HG03558 (cell line): ENCODE data around the gene MACROD2.

Experiments
- ATAC-seq: cut with Tn5 transposase; IDR thresholded peaks from one replicate; pipeline ENCODE4 v1.9.1; 2021; ENCODE audit warnings: moderate number of reproducible peaks; ENCODE audit not compliant: unreplicated experiment; ENCODE audit errors: extremely low read depth

Gene MACROD2

GRCh38 chr20:15625981-15626380 is 1630.7 kb downstream of the MACROD2 start:
- ATAC-seq, result no peak

- no peak for ATAC-seq
These were observed 1631.8 kb downstream of the MACROD2 start for GRCh38 chr20:15627089-15627488.

- ATAC-seq, result no peak
These were observed 1632.2 kb downstream of the MACROD2 start for GRCh38 chr20:15627501-15627903.

- ATAC-seq, result no peak
These were observed 1633.6 kb downstream of the MACROD2 start for GRCh38 chr20:15628851-15629353.

- no peak for ATAC-seq
These were observed 1635.0 kb downstream of the MACROD2 start for GRCh38 chr20:15630360-15630759.

- no peak for ATAC-seq
These were observed 1637.4 kb downstream of the MACROD2 start for GRCh38 chr20:15632680-15633079.

- no peak for ATAC-seq
These were observed 1638.8 kb downstream of the MACROD2 start for GRCh38 chr20:15634102-15634501.

GRCh38 chr20:15637546-15637945 is 1642.2 kb downstream of the MACROD2 start:
- no peak for ATAC-seq

- no peak for ATAC-seq
These were observed 1642.8 kb downstream of the MACROD2 start for GRCh38 chr20:15637950-15638754.

- ATAC-seq, result no peak
These were observed 1643.5 kb downstream of the MACROD2 start for GRCh38 chr20:15638816-15639215.

GRCh38 chr20:15639839-15640238 is 1644.5 kb downstream of the MACROD2 start:
- no peak for ATAC-seq

- no peak for ATAC-seq
These were observed 1646.8 kb downstream of the MACROD2 start for GRCh38 chr20:15642109-15642508.

- no peak for ATAC-seq
These were observed 1647.4 kb downstream of the MACROD2 start for GRCh38 chr20:15642676-15643075.

GRCh38 chr20:15643713-15644112 is 1648.4 kb downstream of the MACROD2 start:
- ATAC-seq, result no peak

GRCh38 chr20:15645816-15646215 is 1650.5 kb downstream of the MACROD2 start:
- ATAC-seq, result no peak

- ATAC-seq, result no peak
These were observed 1658.3 kb downstream of the MACROD2 start for GRCh38 chr20:15653396-15654207.

GRCh38 chr20:15654208-15654649 is 1658.9 kb downstream of the MACROD2 start:
- peak; percentile 96 for ATAC-seq

- ATAC-seq, result no peak
These were observed 1660.1 kb downstream of the MACROD2 start for GRCh38 chr20:15655295-15655874.

- ATAC-seq, result no peak
These were observed 1660.8 kb downstream of the MACROD2 start for GRCh38 chr20:15656124-15656523.

GRCh38 chr20:15658295-15658694 is 1663.0 kb downstream of the MACROD2 start:
- no peak for ATAC-seq

- ATAC-seq, result no peak
These were observed 1677.9 kb downstream of the MACROD2 start for GRCh38 chr20:15673206-15673605.
